Left lobe of liver (tissue), 2 donors: Measurements from ENCODE around the gene MOAP1. TPM values are rescaled to one million over a fixed set of nuclear protein-coding genes. Genes with fewer than 3 reads are reported as not detected.
"Not testable (repeated sequence)": the region's sequence is repeated elsewhere in the genome, so short reads cannot be mapped to it uniquely, and the experiment has no call there.

Source experiments
- ATAC-seq: fragments of 200-7000 bp; cut with Tn5 transposase; one replicate; pipeline ENCODE4 v1.9.1; 2020; ENCODE audit warnings: mild to moderate bottlenecking, moderate library complexity
- DNase-seq: peaks from one replicate; pipeline ENCODE4 v3.0.0-alpha.2; 2020; ENCODE audit warnings: low spot score
- total RNA-seq: library from RNA; stranded (reverse); gene quantifications from one replicate; pipeline ENCODE4 v1.2.1, GENCODE V29; 2021
- donor health status: DM: no; HTN: no; CAD: no; lungs with moderate emphysema.
- donor health status: DM: no; HTN: yes; CAD: no.

MOAP1 gene
- total RNA-seq, 1 donor from 2014 or later: 10.4 TPM

- DNase-seq (no peak), ATAC-seq (no peak)
These were observed 1.8 kb upstream of the MOAP1 start for GRCh38 chr14:93186466-93186865.

- DNase-seq: no peak
- no peak for ATAC-seq
These were observed 638 bp upstream of the MOAP1 start for GRCh38 chr14:93185349-93185720.

GRCh38 chr14:93183596-93184317, 940 bp downstream of the MOAP1 start:
- ATAC-seq: no peak
- DNase-seq: no peak

- ATAC-seq: no peak
- no peak for DNase-seq
These were observed 9.2 kb downstream of the MOAP1 start for GRCh38 chr14:93175492-93175891.

GRCh38 chr14:93174731-93175130, 10.0 kb downstream of the MOAP1 start:
- DNase-seq, ATAC-seq: not testable (repeated sequence)

- ATAC-seq: no peak
These were observed 10.7 kb downstream of the MOAP1 start for GRCh38 chr14:93173943-93174395.

GRCh38 chr14:93171376-93171775, 13.3 kb downstream of the MOAP1 start:
- DNase-seq (no peak), ATAC-seq (no peak)

More at GRCh38 chr14:93173943-93174395, 10.7 kb downstream of the MOAP1 start:
- no peak for DNase-seq

- ATAC-seq: not testable (repeated sequence)
These were observed 14.6 kb downstream of the MOAP1 start for GRCh38 chr14:93170141-93170540.

GRCh38 chr14:93169619-93170018, 15.1 kb downstream of the MOAP1 start:
- not testable (repeated sequence) for ATAC-seq, DNase-seq

More at GRCh38 chr14:93170141-93170540, 14.6 kb downstream of the MOAP1 start:
- not testable (repeated sequence) for DNase-seq

GRCh38 chr14:93168610-93169009, 16.1 kb downstream of the MOAP1 start:
- ATAC-seq, DNase-seq: not testable (repeated sequence)

GRCh38 chr14:93165271-93166265, 19.1 kb downstream of the MOAP1 start:
- ATAC-seq: peak; percentile 30
- not testable (repeated sequence) for DNase-seq

GRCh38 chr14:93163564-93163963, 21.1 kb downstream of the MOAP1 start:
- ATAC-seq (no peak), DNase-seq (no peak)

GRCh38 chr14:93161411-93161940, 23.2 kb downstream of the MOAP1 start:
- DNase-seq: no peak
- ATAC-seq: no peak

- ATAC-seq: peak; percentile 89
These were observed 24.3 kb downstream of the MOAP1 start for GRCh38 chr14:93160353-93160801.

GRCh38 chr14:93159625-93160352, 24.9 kb downstream of the MOAP1 start:
- not testable (repeated sequence) for DNase-seq
- peak; percentile 45 for ATAC-seq

More at GRCh38 chr14:93160353-93160801, 24.3 kb downstream of the MOAP1 start:
- no peak for DNase-seq

- not testable (repeated sequence) for DNase-seq, ATAC-seq
These were observed 26.3 kb downstream of the MOAP1 start for GRCh38 chr14:93158349-93158748.

GRCh38 chr14:93156693-93157369, 27.9 kb downstream of the MOAP1 start:
- no peak for ATAC-seq
- DNase-seq: no peak

- no peak for DNase-seq
These were observed 29.0 kb downstream of the MOAP1 start for GRCh38 chr14:93155667-93156066.

GRCh38 chr14:93153121-93153520, 31.6 kb downstream of the MOAP1 start:
- DNase-seq (no peak), ATAC-seq (no peak)

More at GRCh38 chr14:93155667-93156066, 29.0 kb downstream of the MOAP1 start:
- no peak for ATAC-seq
